MCF 10A (cell line): ENCODE data around the gene PGBD2. TPM values are rescaled to one million over a fixed set of nuclear protein-coding genes. Genes with fewer than 3 reads are reported as not detected.

ENCODE experiments used
- BruUV-seq: library from RNA; stranded (reverse); fragments of 400-500 nt; replicated peaks from 2 replicates; lab custom pipeline; 2021; lab: Mats Ljungman, UMichigan
- CTCF ChIA-PET: fragments of 300-600 bp; sonication (Branson Sonifier 250); formaldehyde crosslinking; extraction: SDS; loops from one replicate; lab custom pipeline; 2021; ENCODE audit warnings: antibody characterized with exemption, inconsistent platforms; lab: Yijun Ruan, JAX
- POLR2A ChIA-PET: fragments of 300-600, 350-650 bp; sonication (Branson Sonifier 250); formaldehyde crosslinking; extraction: SDS; loops from one replicate; lab custom pipeline; 2020; ENCODE audit warnings: antibody characterized with exemption, inconsistent platforms; lab: Yijun Ruan, JAX
- DNase-seq: peaks from one replicate; pipeline ENCODE4 v3.0.0-alpha.2; 2018; ENCODE audit not compliant: unreplicated experiment
- H3K27ac Mint-ChIP-seq: one replicate; pipeline ENCODE4 v1.8.0; 2022; ENCODE audit warnings: mild to moderate bottlenecking, low read depth, mixed read lengths; ENCODE audit not compliant: unreplicated experiment
- H3K27me3 Mint-ChIP-seq: one replicate; pipeline ENCODE4 v1.8.0; 2022; ENCODE audit warnings: mixed read lengths; ENCODE audit not compliant: insufficient read depth, unreplicated experiment
- H3K36me3 Mint-ChIP-seq: one replicate; pipeline ENCODE4 v1.8.0; 2022; ENCODE audit warnings: mild to moderate bottlenecking, moderate library complexity, mixed read lengths; ENCODE audit not compliant: insufficient read depth, unreplicated experiment
- H3K4me1 Mint-ChIP-seq: one replicate; pipeline ENCODE4 v1.8.0; 2022; ENCODE audit warnings: mixed read lengths; ENCODE audit not compliant: insufficient read depth, unreplicated experiment
- H3K4me3 Mint-ChIP-seq: one replicate; pipeline ENCODE4 v1.8.0; 2022; ENCODE audit warnings: mild to moderate bottlenecking, moderate library complexity, mixed read lengths; ENCODE audit not compliant: unreplicated experiment
- H3K9me3 Mint-ChIP-seq: one replicate; pipeline ENCODE4 v1.8.0; 2022; ENCODE audit warnings: mixed read lengths; ENCODE audit not compliant: unreplicated experiment
- intact Hi-C: fragments of 100-400 bp; cut with micrococcal nuclease; formaldehyde crosslinking; loops from 2 replicates; pipeline ENCODE4 v1.14.1; 2022
- total RNA-seq: library from RNA; stranded (reverse); gene quantifications from 2 replicates; pipeline ENCODE4 v1.2.3, GENCODE V29; 2022
- TF ChIP-seq, protein P1 (sequence below): fragments of 200-600 bp; IDR thresholded peaks from one replicate; pipeline ENCODE4 v1.8.0; 2022; ENCODE audit warnings: antibody characterized with exemption, mild to moderate bottlenecking; ENCODE audit not compliant: unreplicated experiment

Gene PGBD2
- total RNA-seq, 1 experiment from 2014 or later, result 5.2 TPM

DNA sequence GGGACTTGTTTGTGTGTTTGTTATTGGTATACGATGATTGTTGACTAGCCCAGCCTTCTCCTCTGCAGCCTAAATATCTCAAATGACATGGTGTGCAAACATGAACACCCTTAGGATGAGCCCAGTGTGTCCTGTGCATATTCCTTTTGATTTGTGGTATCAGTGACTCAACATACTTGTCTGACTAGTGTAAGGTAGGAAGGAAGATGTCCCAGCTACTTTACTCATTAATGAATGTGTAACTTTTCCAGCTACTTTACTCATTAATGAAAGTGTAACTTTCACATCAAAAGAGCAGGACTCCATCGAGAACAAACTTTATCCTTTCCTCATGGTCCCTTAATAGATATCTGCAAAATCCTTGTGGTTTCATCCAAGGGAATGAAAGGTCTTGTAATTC lies 44.4 kb upstream of the PGBD2 start:
- no peak for DNase-seq
- TF ChIP-seq, protein P1, sequence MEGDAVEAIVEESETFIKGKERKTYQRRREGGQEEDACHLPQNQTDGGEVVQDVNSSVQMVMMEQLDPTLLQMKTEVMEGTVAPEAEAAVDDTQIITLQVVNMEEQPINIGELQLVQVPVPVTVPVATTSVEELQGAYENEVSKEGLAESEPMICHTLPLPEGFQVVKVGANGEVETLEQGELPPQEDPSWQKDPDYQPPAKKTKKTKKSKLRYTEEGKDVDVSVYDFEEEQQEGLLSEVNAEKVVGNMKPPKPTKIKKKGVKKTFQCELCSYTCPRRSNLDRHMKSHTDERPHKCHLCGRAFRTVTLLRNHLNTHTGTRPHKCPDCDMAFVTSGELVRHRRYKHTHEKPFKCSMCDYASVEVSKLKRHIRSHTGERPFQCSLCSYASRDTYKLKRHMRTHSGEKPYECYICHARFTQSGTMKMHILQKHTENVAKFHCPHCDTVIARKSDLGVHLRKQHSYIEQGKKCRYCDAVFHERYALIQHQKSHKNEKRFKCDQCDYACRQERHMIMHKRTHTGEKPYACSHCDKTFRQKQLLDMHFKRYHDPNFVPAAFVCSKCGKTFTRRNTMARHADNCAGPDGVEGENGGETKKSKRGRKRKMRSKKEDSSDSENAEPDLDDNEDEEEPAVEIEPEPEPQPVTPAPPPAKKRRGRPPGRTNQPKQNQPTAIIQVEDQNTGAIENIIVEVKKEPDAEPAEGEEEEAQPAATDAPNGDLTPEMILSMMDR, result no peak
- ChIA-PET POLR2A (interaction anchor here (0.6 to 9.8 kb wide), 5 partner anchors 11 to 58 kb away, joined by 4 to 234 read pairs (median 7); partner anchors contain the start of genes SH3BP5L and ZNF672), CTCF (interaction anchor here (1.1 to 6.4 kb wide), 7 partner anchors 11 to 63 kb away, joined by 3 to 44 read pairs (median 4); partner anchors contain the start of gene SH3BP5L)
- Mint-ChIP-seq H3K27ac (no peak overlapping the region), H3K36me3 (no peaks in the 10 kb centered on the region), H3K9me3 (no peaks in the 10 kb centered on the region), H3K27me3 (no peaks in the 10 kb centered on the region), H3K4me1 (peaks cover 25% of the 10 kb centered on the region), H3K4me3 (no peak overlapping the region)
- intact Hi-C loops, result no loop called here
- no TSS peak for BruUV-seq

DNA sequence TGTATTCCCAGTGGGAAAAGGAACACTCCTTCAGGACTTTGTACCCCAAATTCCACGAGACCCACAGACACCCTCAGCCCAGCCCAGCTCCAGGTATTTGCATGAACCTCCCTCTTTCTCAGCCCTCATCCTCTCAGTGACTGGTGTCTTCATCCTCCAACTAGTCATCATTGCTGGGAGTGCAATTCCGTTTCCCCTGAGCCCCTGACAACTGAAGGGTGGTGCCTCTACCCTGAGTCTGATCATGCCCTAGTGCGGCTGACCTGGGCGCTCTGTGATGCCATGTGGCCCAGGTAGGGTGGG lies 43.4 kb upstream of the PGBD2 start:
- H3K9me3 Mint-ChIP-seq, result no peaks in the 10 kb centered on the region
- DNase-seq, result no peak
- no peaks in the 10 kb centered on the region for H3K27me3 Mint-ChIP-seq
- no TSS peak for BruUV-seq
- intact Hi-C loops, result no loop called here
- H3K4me1 Mint-ChIP-seq, result peaks cover 21% of the 10 kb centered on the region
- peak overlapping the region; percentile 73 for H3K4me3 Mint-ChIP-seq
- ChIA-PET POLR2A (interaction anchor here (2.0 to 9.8 kb wide), 4 partner anchors 10 to 36 kb away, joined by 4 to 234 read pairs (median 74); partner anchors contain the start of genes SH3BP5L and ZNF672), CTCF (interaction anchor here (1.0 kb wide), 1 partner anchor 37 kb away, joined by 3 read pairs; the partner anchor contains the start of gene SH3BP5L)
- H3K36me3 Mint-ChIP-seq, result no peaks in the 10 kb centered on the region
- TF ChIP-seq, protein P1, result no peak
- H3K27ac Mint-ChIP-seq, result no peak overlapping the region

- H3K27me3 Mint-ChIP-seq, result no peaks in the 10 kb centered on the region
- BruUV-seq, result no TSS peak
Measured at GRCh38 chr1:248862998-248863881, 42.8 kb upstream of the PGBD2 start.

More at GRCh38 chr1:248862998-248863881, 42.8 kb upstream of the PGBD2 start:
- H3K4me3 Mint-ChIP-seq, result peak overlapping the region; percentile 73
- ChIA-PET CTCF (interaction anchor here (1.0 kb wide), 1 partner anchor 37 kb away, joined by 3 read pairs; the partner anchor contains the start of gene SH3BP5L), POLR2A (interaction anchor here (2.0 to 9.8 kb wide), 4 partner anchors 10 to 37 kb away, joined by 4 to 234 read pairs (median 74); partner anchors contain the start of genes SH3BP5L and ZNF672)
- DNase-seq, result peak; percentile 86
- H3K27ac Mint-ChIP-seq, result no peak overlapping the region
- peaks cover 21% of the 10 kb centered on the region for H3K4me1 Mint-ChIP-seq
- intact Hi-C loops, result no loop called here
- H3K9me3 Mint-ChIP-seq, result no peaks in the 10 kb centered on the region
- TF ChIP-seq, protein P1, result no peak
- no peaks in the 10 kb centered on the region for H3K36me3 Mint-ChIP-seq
